ENCODE data around the gene LRSAM1.

The LRSAM1 gene

GRCh38 chr9:127500399-127500798 is 49.1 kb downstream of the LRSAM1 start:
- TF ChIP-seq, protein P1, sequence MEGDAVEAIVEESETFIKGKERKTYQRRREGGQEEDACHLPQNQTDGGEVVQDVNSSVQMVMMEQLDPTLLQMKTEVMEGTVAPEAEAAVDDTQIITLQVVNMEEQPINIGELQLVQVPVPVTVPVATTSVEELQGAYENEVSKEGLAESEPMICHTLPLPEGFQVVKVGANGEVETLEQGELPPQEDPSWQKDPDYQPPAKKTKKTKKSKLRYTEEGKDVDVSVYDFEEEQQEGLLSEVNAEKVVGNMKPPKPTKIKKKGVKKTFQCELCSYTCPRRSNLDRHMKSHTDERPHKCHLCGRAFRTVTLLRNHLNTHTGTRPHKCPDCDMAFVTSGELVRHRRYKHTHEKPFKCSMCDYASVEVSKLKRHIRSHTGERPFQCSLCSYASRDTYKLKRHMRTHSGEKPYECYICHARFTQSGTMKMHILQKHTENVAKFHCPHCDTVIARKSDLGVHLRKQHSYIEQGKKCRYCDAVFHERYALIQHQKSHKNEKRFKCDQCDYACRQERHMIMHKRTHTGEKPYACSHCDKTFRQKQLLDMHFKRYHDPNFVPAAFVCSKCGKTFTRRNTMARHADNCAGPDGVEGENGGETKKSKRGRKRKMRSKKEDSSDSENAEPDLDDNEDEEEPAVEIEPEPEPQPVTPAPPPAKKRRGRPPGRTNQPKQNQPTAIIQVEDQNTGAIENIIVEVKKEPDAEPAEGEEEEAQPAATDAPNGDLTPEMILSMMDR (IDR thresholded peaks at IDR 0.05) = no peak
- Histone ChIP-seq H3K36me3 (peaks cover 75% of the 10 kb centered on the region), H3K9me3 (no peaks in the 10 kb centered on the region), H3K27me3 (no peaks in the 10 kb centered on the region), H3K4me1 (ENCODE audit: control insufficient read depth in 1 of 2, insufficient read depth in 1 of 2, low read depth in 1 of 2, low read length in 1 of 2) (no peaks in the 10 kb centered on the region), H3K27ac (no peak overlapping the region), H3K4me3 (ENCODE audit: low read depth in 1 of 2, low read length in 1 of 2) (no peak overlapping the region)

GRCh38 chr9:127500862-127501261 is 49.6 kb downstream of the LRSAM1 start:
- no peaks in the 10 kb centered on the region for H3K9me3 ChIP-seq
- no peaks in the 10 kb centered on the region for H3K4me1 ChIP-seq (ENCODE audit: control insufficient read depth in 1 of 2, insufficient read depth in 1 of 2, low read depth in 1 of 2, low read length in 1 of 2)
- H3K4me3 ChIP-seq (ENCODE audit: low read depth in 1 of 2, low read length in 1 of 2) = no peak overlapping the region
- H3K36me3 ChIP-seq = peaks cover 71% of the 10 kb centered on the region
- no peak overlapping the region for H3K27ac ChIP-seq
- no peaks in the 10 kb centered on the region for H3K27me3 ChIP-seq
- TF ChIP-seq, protein P1 (IDR thresholded peaks at IDR 0.05) = no peak

DNA sequence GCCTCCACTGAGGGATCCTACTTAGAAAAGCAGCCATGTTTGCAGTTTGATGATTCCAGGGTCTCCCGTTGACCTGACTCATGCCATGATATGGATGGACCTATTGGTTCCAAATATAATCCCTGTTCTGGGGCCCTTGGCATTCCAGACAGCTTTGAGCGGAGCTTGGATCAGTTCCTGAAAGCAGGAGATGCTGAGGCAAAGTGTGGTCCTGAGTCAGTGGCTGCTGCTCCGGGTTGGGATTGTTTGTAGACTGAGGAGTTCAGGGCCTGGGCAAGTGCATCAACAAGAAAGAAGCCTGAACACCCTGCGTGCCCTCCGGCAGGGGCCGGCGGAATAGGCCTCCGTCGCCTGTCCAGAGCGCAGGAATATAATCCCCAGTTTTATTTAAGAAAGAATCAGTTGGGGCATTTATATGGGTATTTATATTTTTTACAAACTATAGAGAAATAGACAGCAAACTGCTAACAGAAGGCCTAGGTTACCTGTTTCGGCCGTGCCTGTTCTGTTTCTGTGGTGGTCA is 50.6 kb downstream of the LRSAM1 start:
- H3K27ac ChIP-seq = no peak overlapping the region
- peaks cover 61% of the 10 kb centered on the region for H3K36me3 ChIP-seq
- no peaks in the 10 kb centered on the region for H3K9me3 ChIP-seq
- H3K27me3 ChIP-seq = no peaks in the 10 kb centered on the region
- no peaks in the 10 kb centered on the region for H3K4me1 ChIP-seq (ENCODE audit: control insufficient read depth in 1 of 2, insufficient read depth in 1 of 2, low read depth in 1 of 2, low read length in 1 of 2)
- H3K4me3 ChIP-seq (ENCODE audit: low read depth in 1 of 2, low read length in 1 of 2) = no peak overlapping the region
- TF ChIP-seq, protein P1 (IDR thresholded peaks at IDR 0.05) = no peak

DNA sequence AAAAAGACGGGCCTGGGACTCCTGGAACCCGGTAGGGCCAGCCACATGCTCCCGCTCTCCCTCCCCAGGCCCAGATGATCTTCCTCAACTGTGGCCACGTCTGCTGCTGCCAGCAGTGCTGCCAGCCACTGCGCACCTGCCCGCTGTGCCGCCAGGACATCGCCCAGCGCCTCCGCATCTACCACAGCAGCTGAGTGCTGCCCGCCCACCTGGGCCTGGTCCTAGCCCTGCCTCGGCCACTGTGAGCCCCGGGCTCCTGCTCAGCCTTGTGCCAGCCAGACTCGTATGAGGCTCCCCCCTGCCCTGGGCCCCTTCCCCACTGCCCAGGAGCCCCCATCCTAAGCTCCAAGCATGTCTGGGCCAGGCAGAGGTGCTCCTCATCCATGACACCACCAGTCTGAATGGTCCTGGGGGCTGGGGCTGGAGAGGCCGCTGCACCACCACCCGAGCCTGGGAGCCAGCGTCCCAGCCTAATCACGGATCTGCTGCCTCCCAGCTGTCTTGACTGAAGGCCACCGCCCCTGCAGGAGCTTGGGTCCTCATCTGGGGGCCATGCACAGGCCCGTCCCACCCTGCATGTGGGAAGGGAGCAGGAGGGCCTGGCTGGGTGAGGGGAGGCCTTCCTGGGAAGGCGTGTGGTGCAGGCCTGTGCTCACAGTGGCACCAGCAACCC is 51.5 kb downstream of the LRSAM1 start:
- Histone ChIP-seq H3K4me3 (ENCODE audit: low read depth in 1 of 2, low read length in 1 of 2) (no peak overlapping the region), H3K4me1 (ENCODE audit: control insufficient read depth in 1 of 2, insufficient read depth in 1 of 2, low read depth in 1 of 2, low read length in 1 of 2) (no peaks in the 10 kb centered on the region), H3K27me3 (no peaks in the 10 kb centered on the region), H3K36me3 (peaks cover 51% of the 10 kb centered on the region), H3K9me3 (no peaks in the 10 kb centered on the region), H3K27ac (no peak overlapping the region)
- TF ChIP-seq, protein P1 (IDR thresholded peaks at IDR 0.05) = no peak

DNA sequence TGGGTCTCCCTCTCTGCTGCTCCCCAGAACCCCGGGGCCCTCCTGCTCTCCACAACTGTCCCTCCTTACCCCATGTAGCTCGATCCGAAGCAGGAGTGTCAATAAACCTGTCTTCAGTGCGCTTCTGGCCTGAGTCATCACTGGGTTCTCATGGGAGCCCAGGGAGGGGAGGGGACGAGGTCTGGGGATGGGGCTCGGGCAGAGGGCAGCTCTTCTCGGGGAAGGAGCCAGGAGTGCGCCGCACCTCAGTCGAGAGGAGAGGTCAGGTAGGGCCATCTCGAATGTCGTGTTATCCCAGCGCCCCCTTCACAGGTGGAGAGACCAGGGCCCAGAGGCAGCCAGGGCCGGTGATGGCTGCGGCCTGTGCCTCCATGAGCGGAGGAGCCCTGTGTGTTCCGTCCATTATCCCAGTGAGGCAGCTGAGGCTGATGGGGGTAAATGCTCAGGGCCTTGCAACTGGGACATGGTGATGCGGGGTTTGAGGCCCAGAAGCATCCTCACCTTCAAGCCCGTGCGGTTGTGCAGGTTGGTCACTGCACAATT is 52.1 kb downstream of the LRSAM1 start:
- peaks cover 45% of the 10 kb centered on the region for H3K36me3 ChIP-seq
- no peaks in the 10 kb centered on the region for H3K4me1 ChIP-seq (ENCODE audit: control insufficient read depth in 1 of 2, insufficient read depth in 1 of 2, low read depth in 1 of 2, low read length in 1 of 2)

More for the DNA sequence above, 52.1 kb downstream of the LRSAM1 start:
- Histone ChIP-seq H3K27ac (no peak overlapping the region), H3K4me3 (ENCODE audit: low read depth in 1 of 2, low read length in 1 of 2) (no peak overlapping the region), H3K27me3 (no peaks in the 10 kb centered on the region), H3K9me3 (no peaks in the 10 kb centered on the region)
- TF ChIP-seq, protein P1 (IDR thresholded peaks at IDR 0.05) = no peak

All from neutrophil (primary cell).